Kidney epithelial cell (primary cell): ENCODE measurements around the gene VAV2. TPM values are rescaled to one million over a fixed set of nuclear protein-coding genes. Genes with fewer than 3 reads are reported as not detected.

ENCODE experiments used
- DNase-seq: peaks from one replicate; pipeline ENCODE4 v3.0.0-alpha.2; 2010; ENCODE audit warnings: low read depth
- H3K27me3 ChIP-seq: 2 replicates; pipeline ENCODE4 v1.6.0; 2011; ENCODE audit warnings: low read length; ENCODE audit not compliant: control insufficient read depth, insufficient read depth
- H3K36me3 ChIP-seq: 2 replicates; pipeline ENCODE4 v1.5.1; 2011; ENCODE audit warnings: low read length; ENCODE audit not compliant: control insufficient read depth, insufficient read depth
- H3K4me3 ChIP-seq: 2 replicates; pipeline ENCODE4 v1.5.1; 2011; ENCODE audit warnings: low read depth, mild to moderate bottlenecking, control low read depth, low read length
- total RNA-seq: library from RNA; depleted of rRNA; stranded (reverse); fragments of >200 nt; gene quantifications from 2 replicates; pipeline ENCODE4 v1.2.3, GENCODE V29; 2015
- TF ChIP-seq, protein P1 (sequence below): IDR thresholded peaks from 2 replicates; pipeline ENCODE4 v1.5.1; 2011; ENCODE audit warnings: mild to moderate bottlenecking, moderate library complexity, low read length, control low read depth, inconsistent platforms; ENCODE audit not compliant: insufficient read depth, poor library complexity, severe bottlenecking

The VAV2 gene
- total RNA-seq, 1 donor from 2014 or later = 37.8 TPM

- no peak for DNase-seq
- no peaks in the 10 kb centered on the region for H3K27me3 ChIP-seq
- no peaks in the 10 kb centered on the region for H3K36me3 ChIP-seq
- no peak overlapping the region for H3K4me3 ChIP-seq
- TF ChIP-seq, protein P1, sequence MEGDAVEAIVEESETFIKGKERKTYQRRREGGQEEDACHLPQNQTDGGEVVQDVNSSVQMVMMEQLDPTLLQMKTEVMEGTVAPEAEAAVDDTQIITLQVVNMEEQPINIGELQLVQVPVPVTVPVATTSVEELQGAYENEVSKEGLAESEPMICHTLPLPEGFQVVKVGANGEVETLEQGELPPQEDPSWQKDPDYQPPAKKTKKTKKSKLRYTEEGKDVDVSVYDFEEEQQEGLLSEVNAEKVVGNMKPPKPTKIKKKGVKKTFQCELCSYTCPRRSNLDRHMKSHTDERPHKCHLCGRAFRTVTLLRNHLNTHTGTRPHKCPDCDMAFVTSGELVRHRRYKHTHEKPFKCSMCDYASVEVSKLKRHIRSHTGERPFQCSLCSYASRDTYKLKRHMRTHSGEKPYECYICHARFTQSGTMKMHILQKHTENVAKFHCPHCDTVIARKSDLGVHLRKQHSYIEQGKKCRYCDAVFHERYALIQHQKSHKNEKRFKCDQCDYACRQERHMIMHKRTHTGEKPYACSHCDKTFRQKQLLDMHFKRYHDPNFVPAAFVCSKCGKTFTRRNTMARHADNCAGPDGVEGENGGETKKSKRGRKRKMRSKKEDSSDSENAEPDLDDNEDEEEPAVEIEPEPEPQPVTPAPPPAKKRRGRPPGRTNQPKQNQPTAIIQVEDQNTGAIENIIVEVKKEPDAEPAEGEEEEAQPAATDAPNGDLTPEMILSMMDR = no peak
These were observed 76.5 kb downstream of the VAV2 start for GRCh38 chr9:133915534-133916158.

DNA sequence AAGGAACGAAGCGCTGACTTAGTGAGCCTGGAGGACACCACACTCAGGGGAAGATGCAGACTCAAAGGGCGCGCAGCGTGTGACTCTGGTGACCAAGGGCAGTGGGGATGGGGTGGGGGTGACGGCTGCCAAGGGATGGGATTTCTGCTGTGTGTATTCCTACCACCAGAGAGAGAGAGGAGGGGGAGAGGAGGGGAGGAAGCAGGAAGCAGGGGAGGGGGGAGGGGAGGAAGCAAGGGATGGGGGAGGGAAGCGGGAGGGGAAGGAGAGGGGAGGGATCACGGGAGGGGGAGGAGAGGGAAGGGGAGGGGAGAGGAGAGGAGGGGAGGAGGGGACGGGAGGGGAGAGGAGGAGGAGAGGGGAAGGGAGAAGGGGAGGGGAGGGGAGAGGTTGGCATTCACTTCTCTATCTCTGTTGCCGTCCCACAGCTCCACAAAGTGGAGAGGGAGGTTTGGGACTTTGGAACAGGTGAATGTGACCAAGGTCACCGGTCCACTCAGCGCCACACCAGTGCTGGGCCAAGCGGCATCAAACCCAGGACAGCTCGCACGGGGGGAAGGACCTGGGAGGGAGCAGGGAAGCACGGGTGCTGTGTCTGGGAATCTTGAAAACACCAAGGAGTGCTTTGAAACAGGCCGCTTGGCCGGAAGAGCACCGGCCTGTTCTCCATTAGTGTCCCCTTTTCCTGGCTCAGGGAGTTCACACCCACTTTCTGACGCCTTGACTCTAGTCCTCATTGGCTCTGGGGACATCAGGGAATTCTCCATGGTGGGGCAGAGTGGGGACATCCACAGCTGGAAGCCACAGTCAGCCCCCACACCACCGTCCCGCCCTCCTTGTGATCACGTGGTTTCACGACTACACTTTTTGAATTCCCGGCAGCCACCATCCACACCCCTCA, 77.4 kb downstream of the VAV2 start:
- H3K4me3 ChIP-seq = no peak overlapping the region
- H3K27me3 ChIP-seq = no peaks in the 10 kb centered on the region
- no peak for DNase-seq
- H3K36me3 ChIP-seq = no peaks in the 10 kb centered on the region
- TF ChIP-seq, protein P1 = no peak

- TF ChIP-seq, protein P1 = no peak
- no peaks in the 10 kb centered on the region for H3K36me3 ChIP-seq
- no peak overlapping the region for H3K4me3 ChIP-seq
- no peak for DNase-seq
- H3K27me3 ChIP-seq = no peaks in the 10 kb centered on the region
These were observed 78.4 kb downstream of the VAV2 start for GRCh38 chr9:133913571-133914369.

- no peaks in the 10 kb centered on the region for H3K36me3 ChIP-seq
- no peak for DNase-seq
- no peak overlapping the region for H3K4me3 ChIP-seq
These were observed 81.1 kb downstream of the VAV2 start for GRCh38 chr9:133910855-133911514.

More at GRCh38 chr9:133910855-133911514, 81.1 kb downstream of the VAV2 start:
- H3K27me3 ChIP-seq = no peaks in the 10 kb centered on the region
- TF ChIP-seq, protein P1 = no peak
